ENCODE results near the gene RNF113B. TPM values are rescaled to one million over a fixed set of nuclear protein-coding genes. Genes with fewer than 3 reads are reported as not detected.

The RNF113B gene
- total RNA-seq, 1 donor from 2014 or later, result not detected

DNA sequence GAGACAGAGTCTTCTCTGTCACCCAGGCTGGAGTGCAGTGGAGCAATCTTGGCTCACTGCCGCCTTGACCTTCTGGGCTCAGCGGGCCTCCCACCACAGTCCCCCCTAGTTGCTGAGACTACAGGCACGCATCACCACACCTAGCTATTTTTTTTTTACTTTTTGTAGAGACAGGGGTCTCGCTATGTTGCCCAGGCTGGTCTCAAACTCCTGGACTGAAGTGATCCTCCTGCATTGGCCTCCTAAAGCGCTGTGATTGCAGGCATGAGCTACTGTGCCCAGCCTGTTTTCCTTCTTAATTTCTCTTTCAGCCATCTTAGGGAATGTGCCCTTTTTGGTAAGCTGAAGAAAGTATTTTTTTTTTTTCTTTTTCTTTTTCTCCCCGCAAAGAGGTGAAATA is 42.6 kb upstream of the RNF113B start:
- peaks cover 2 to 13% (median 3%) of the 10 kb centered on the region in 3 donors for H3K4me1 ChIP-seq (ENCODE audit: control insufficient read depth in 3 of 3, insufficient read depth in 3 of 3, low read length in 3 of 3)
- H3K9ac ChIP-seq (ENCODE audit: low read depth in 1 of 3, low read length in 3 of 3), result no peak overlapping the region
- H3K36me3 ChIP-seq (ENCODE audit: control insufficient read depth in 3 of 3, insufficient read depth in 3 of 3, low read length in 3 of 3), result no peaks in the 10 kb centered on the region
- H3K4me3 ChIP-seq (ENCODE audit: low read length in 3 of 3), result no peak overlapping the region
- no peak overlapping the region for H3K27ac ChIP-seq (ENCODE audit: low read depth, low read length)
- no peaks in the 10 kb centered on the region for H3K9me3 ChIP-seq (ENCODE audit: control insufficient read depth in 3 of 3, low read length in 3 of 3)
- H3K27me3 ChIP-seq (ENCODE audit: control insufficient read depth in 3 of 3, insufficient read depth in 3 of 3, low read length in 3 of 3), result no peaks in the 10 kb centered on the region

DNA sequence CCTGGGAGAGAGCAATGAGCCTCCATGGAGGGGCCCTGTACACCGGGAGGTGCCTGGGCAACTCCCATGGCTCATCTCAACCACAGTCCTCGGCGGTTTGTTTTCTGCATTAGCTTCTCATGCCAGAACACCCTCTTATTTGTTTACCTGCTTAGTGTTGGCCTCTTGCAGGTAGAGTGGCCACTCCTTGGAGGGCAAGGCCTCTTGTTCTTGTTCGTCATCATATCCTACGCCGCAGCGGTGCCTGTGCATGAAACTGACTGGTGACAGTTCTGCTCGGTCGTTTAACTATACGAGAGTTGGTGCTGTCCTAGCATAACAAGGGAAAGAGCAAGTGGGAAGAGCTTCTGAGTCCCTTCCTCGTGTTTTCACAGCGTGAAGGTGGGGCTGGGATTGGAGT is 40.5 kb upstream of the RNF113B start:
- H3K27ac ChIP-seq (ENCODE audit: low read depth, low read length), result no peak overlapping the region
- H3K9ac ChIP-seq (ENCODE audit: low read depth in 1 of 3, low read length in 3 of 3), result no peak overlapping the region
- no peaks in the 10 kb centered on the region for H3K9me3 ChIP-seq (ENCODE audit: control insufficient read depth in 3 of 3, low read length in 3 of 3)
- H3K4me1 ChIP-seq (ENCODE audit: control insufficient read depth in 3 of 3, insufficient read depth in 3 of 3, low read length in 3 of 3), result peaks cover 8 to 20% (median 12%) of the 10 kb centered on the region in 3 donors
- no peaks in the 10 kb centered on the region for H3K27me3 ChIP-seq (ENCODE audit: control insufficient read depth in 3 of 3, insufficient read depth in 3 of 3, low read length in 3 of 3)
- H3K4me3 ChIP-seq (ENCODE audit: low read length in 3 of 3), result no peak overlapping the region
- no peaks in the 10 kb centered on the region for H3K36me3 ChIP-seq (ENCODE audit: control insufficient read depth in 3 of 3, insufficient read depth in 3 of 3, low read length in 3 of 3)

DNA sequence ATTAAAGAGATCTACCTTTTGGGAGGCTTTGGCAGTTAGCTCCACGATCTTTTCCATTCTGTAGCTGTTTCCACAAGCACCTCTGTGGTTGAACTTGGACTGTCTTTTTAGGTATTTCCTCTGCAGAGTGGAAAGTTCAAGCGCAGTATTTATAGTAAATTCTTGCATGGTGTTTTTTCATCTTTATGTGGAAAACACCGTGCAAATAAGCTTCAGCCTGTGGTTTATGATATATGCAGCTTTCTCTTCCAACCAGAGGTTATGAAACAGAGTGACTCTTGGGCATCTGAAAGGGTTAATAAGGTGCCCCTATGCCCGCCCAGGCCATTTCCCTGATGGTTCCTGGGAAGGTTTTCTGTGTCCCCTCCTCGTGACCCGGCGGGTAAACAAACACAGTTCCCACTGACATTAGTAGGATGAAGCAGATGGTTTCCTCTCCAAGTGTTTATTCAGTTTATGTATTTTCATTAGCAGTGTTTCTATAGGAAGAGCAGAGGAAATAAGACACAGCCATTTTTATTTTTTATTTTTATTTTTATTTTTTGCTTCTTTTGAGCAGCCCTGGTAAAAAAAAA is 39.7 kb upstream of the RNF113B start:
- no peak overlapping the region for H3K9ac ChIP-seq (ENCODE audit: low read depth in 1 of 3, low read length in 3 of 3)

DNA sequence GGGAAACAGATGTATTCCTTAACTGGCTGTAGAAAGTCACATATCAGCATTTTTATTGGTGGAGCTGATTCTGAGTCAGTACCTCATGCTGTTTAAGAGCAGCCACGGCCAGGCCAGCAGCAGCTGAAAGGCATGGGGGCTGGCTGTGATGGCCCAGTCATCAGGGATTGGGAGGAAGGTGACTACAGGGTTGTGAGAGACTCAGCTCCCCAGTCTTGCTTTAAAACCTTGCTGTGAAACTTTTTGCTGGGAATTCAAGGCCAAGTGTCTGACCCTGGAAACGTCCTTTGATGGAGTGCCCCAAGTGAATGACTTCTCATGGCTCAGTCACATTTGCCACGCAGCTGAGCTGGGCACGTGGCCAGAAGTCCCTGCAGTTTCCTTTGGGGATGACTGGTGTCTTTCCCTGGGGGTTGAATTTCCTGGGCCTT is 39.1 kb upstream of the RNF113B start:
- Histone ChIP-seq H3K4me1 (ENCODE audit: control insufficient read depth in 3 of 3, insufficient read depth in 3 of 3, low read length in 3 of 3) (peaks cover 8 to 14% (median 12%) of the 10 kb centered on the region in 3 donors), H3K9ac (ENCODE audit: low read depth in 1 of 3, low read length in 3 of 3) (no peak overlapping the region), H3K4me3 (ENCODE audit: low read length in 3 of 3) (no peak overlapping the region), H3K27me3 (ENCODE audit: control insufficient read depth in 3 of 3, insufficient read depth in 3 of 3, low read length in 3 of 3) (no peaks in the 10 kb centered on the region), H3K27ac (ENCODE audit: low read depth, low read length) (no peak overlapping the region), H3K36me3 (ENCODE audit: control insufficient read depth in 3 of 3, insufficient read depth in 3 of 3, low read length in 3 of 3) (no peaks in the 10 kb centered on the region), H3K9me3 (ENCODE audit: control insufficient read depth in 3 of 3, low read length in 3 of 3) (no peaks in the 10 kb centered on the region)

More for the DNA sequence above, 39.7 kb upstream of the RNF113B start:
- H3K4me1 ChIP-seq (ENCODE audit: control insufficient read depth in 3 of 3, insufficient read depth in 3 of 3, low read length in 3 of 3), result peaks cover 8 to 16% (median 12%) of the 10 kb centered on the region in 3 donors
- H3K9me3 ChIP-seq (ENCODE audit: control insufficient read depth in 3 of 3, low read length in 3 of 3), result no peaks in the 10 kb centered on the region
- no peaks in the 10 kb centered on the region for H3K27me3 ChIP-seq (ENCODE audit: control insufficient read depth in 3 of 3, insufficient read depth in 3 of 3, low read length in 3 of 3)
- no peak overlapping the region for H3K4me3 ChIP-seq (ENCODE audit: low read length in 3 of 3)
- H3K36me3 ChIP-seq (ENCODE audit: control insufficient read depth in 3 of 3, insufficient read depth in 3 of 3, low read length in 3 of 3), result no peaks in the 10 kb centered on the region
- no peak overlapping the region for H3K27ac ChIP-seq (ENCODE audit: low read depth, low read length)

DNA sequence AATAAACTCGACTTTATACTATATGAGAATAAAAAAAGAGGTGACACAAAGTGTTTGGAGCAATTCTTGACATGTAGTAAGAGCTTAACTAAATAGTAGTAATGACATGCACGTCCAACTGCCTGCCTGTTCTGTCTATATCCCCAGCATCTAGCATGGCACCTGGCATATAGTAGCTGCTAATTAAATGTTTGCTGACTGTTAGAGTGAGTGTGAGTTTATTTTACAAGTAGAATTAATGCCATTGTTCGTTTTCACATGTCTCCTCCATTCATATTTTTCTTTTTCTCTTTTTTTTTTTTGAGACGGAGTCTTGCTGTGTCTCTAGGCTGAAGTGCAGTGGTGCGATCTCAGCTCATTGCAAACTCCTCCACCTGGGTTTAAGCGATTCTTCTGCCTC is 38.4 kb upstream of the RNF113B start:
- Histone ChIP-seq H3K4me1 (ENCODE audit: control insufficient read depth in 3 of 3, insufficient read depth in 3 of 3, low read length in 3 of 3) (peaks cover 8 to 14% (median 12%) of the 10 kb centered on the region in 3 donors), H3K9ac (ENCODE audit: low read depth in 1 of 3, low read length in 3 of 3) (no peak overlapping the region), H3K36me3 (ENCODE audit: control insufficient read depth in 3 of 3, insufficient read depth in 3 of 3, low read length in 3 of 3) (no peaks in the 10 kb centered on the region), H3K27me3 (ENCODE audit: control insufficient read depth in 3 of 3, insufficient read depth in 3 of 3, low read length in 3 of 3) (no peaks in the 10 kb centered on the region), H3K4me3 (ENCODE audit: low read length in 3 of 3) (no peak overlapping the region), H3K9me3 (ENCODE audit: control insufficient read depth in 3 of 3, low read length in 3 of 3) (no peaks in the 10 kb centered on the region), H3K27ac (ENCODE audit: low read depth, low read length) (no peak overlapping the region)

DNA sequence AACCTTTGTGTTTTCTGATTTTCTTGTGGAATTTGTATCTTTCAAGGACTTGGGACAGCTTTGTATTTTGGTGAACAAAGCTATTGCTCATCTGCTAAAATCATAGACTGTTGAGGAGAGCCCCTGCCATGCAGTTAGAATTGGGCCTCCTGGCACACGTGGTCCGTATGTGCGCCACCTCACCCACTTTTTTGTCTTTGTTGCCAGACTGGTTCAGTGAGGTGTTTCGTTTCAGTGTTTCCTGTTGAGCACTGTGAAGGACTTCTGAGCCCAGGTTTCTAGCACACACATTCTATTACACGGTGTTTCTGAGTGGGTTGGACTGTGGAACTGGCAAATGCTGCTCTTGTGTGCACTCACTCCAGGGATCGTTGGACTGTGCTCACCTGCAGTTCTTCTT is 37.6 kb upstream of the RNF113B start:
- Histone ChIP-seq H3K9ac (ENCODE audit: low read depth in 1 of 3, low read length in 3 of 3) (no peak overlapping the region), H3K4me3 (ENCODE audit: low read length in 3 of 3) (no peak overlapping the region), H3K9me3 (ENCODE audit: control insufficient read depth in 3 of 3, low read length in 3 of 3) (no peaks in the 10 kb centered on the region), H3K4me1 (ENCODE audit: control insufficient read depth in 3 of 3, insufficient read depth in 3 of 3, low read length in 3 of 3) (peaks cover 8 to 14% (median 12%) of the 10 kb centered on the region in 3 donors), H3K36me3 (ENCODE audit: control insufficient read depth in 3 of 3, insufficient read depth in 3 of 3, low read length in 3 of 3) (no peaks in the 10 kb centered on the region), H3K27me3 (ENCODE audit: control insufficient read depth in 3 of 3, insufficient read depth in 3 of 3, low read length in 3 of 3) (no peaks in the 10 kb centered on the region), H3K27ac (ENCODE audit: low read depth, low read length) (no peak overlapping the region)

DNA sequence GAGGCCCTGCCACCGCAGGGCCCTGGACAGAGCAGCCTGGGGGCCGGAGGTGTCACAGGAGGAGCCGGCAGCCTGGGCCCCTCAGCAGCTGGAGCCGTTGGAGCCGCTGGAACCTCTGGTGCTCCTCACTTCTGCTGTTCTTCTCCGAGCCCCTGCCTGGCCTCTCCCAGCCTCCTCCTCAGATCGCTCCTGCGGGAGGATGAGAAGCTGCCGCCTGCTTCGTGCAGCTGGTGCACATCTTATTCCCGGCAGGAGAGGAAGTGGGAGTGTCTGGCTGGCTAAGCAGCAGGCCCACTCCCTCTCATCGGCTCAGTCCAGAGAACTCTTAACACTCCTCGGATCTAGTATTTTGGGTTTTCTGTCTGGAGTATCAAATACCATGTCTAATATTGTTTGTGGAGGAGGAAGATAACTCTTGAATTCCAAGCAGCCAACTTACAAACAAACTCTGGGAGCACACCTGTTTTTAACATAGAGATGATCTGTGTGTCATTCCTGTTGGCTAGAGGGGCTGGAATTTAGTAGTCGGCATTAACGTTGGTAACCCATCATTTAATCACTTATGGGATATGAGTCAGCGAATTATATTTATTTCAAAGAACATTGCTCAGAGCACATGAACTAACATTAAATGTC is 37.1 kb upstream of the RNF113B start:
- H3K4me1 ChIP-seq (ENCODE audit: control insufficient read depth in 3 of 3, insufficient read depth in 3 of 3, low read length in 3 of 3), result peaks cover 8 to 14% (median 12%) of the 10 kb centered on the region in 3 donors
- H3K27me3 ChIP-seq (ENCODE audit: control insufficient read depth in 3 of 3, insufficient read depth in 3 of 3, low read length in 3 of 3), result no peaks in the 10 kb centered on the region
- H3K4me3 ChIP-seq (ENCODE audit: low read length in 3 of 3), result no peak overlapping the region
- H3K9me3 ChIP-seq (ENCODE audit: control insufficient read depth in 3 of 3, low read length in 3 of 3), result no peaks in the 10 kb centered on the region
- no peak overlapping the region for H3K9ac ChIP-seq (ENCODE audit: low read depth in 1 of 3, low read length in 3 of 3)
- no peaks in the 10 kb centered on the region for H3K36me3 ChIP-seq (ENCODE audit: control insufficient read depth in 3 of 3, insufficient read depth in 3 of 3, low read length in 3 of 3)
- no peak overlapping the region for H3K27ac ChIP-seq (ENCODE audit: low read depth, low read length)

DNA sequence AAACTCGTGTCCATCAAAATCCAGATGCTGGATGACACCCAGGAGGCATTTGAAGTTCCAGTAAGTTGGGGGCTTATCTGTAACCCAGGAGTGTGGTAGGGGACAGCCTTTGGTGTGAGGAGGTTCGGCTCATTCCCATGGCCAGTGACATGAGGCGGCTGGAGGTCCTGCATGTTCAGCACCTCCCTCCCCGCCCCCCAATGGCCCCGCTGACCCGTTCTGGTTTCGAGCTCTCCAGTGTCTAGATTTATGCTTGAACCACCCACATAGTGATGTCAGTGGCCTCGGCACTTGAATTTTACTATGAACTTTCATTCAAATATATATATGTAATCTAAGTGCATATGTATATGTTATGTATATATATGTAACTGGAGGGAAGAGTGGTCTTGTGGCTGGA is 36.3 kb upstream of the RNF113B start:
- H3K9ac ChIP-seq (ENCODE audit: low read depth in 1 of 3, low read length in 3 of 3), result no peak overlapping the region
- no peak overlapping the region for H3K27ac ChIP-seq (ENCODE audit: low read depth, low read length)
- H3K27me3 ChIP-seq (ENCODE audit: control insufficient read depth in 3 of 3, insufficient read depth in 3 of 3, low read length in 3 of 3), result no peaks in the 10 kb centered on the region
- no peaks in the 10 kb centered on the region for H3K9me3 ChIP-seq (ENCODE audit: control insufficient read depth in 3 of 3, low read length in 3 of 3)
- peaks cover 8 to 14% (median 12%) of the 10 kb centered on the region in 3 donors for H3K4me1 ChIP-seq (ENCODE audit: control insufficient read depth in 3 of 3, insufficient read depth in 3 of 3, low read length in 3 of 3)
- no peaks in the 10 kb centered on the region for H3K36me3 ChIP-seq (ENCODE audit: control insufficient read depth in 3 of 3, insufficient read depth in 3 of 3, low read length in 3 of 3)
- no peak overlapping the region for H3K4me3 ChIP-seq (ENCODE audit: low read length in 3 of 3)

DNA sequence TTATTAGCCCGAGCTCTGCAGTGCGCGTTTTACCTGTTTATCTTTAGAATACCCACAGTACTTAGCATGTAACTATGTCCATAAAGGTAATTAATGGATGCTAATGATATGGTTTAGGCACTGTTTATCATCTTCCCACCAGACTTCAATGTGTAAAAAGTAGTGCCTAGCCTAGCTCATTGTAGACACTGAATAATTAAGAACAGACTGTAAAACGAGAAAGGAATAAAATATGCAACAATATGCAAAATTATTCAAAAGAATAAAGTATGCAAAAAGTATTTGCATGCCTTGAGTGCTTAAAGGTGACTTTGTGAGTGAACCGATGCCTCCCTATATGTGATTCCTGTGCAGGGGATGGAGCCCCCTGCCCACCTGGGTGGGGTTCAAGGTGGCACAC is 35.7 kb upstream of the RNF113B start:
- Histone ChIP-seq H3K27me3 (ENCODE audit: control insufficient read depth in 3 of 3, insufficient read depth in 3 of 3, low read length in 3 of 3) (no peaks in the 10 kb centered on the region), H3K36me3 (ENCODE audit: control insufficient read depth in 3 of 3, insufficient read depth in 3 of 3, low read length in 3 of 3) (no peaks in the 10 kb centered on the region), H3K4me3 (ENCODE audit: low read length in 3 of 3) (no peak overlapping the region), H3K27ac (ENCODE audit: low read depth, low read length) (no peak overlapping the region), H3K9ac (ENCODE audit: low read depth in 1 of 3, low read length in 3 of 3) (no peak overlapping the region), H3K9me3 (ENCODE audit: control insufficient read depth in 3 of 3, low read length in 3 of 3) (no peaks in the 10 kb centered on the region), H3K4me1 (ENCODE audit: control insufficient read depth in 3 of 3, insufficient read depth in 3 of 3, low read length in 3 of 3) (peaks cover 8 to 14% (median 12%) of the 10 kb centered on the region in 3 donors)

DNA sequence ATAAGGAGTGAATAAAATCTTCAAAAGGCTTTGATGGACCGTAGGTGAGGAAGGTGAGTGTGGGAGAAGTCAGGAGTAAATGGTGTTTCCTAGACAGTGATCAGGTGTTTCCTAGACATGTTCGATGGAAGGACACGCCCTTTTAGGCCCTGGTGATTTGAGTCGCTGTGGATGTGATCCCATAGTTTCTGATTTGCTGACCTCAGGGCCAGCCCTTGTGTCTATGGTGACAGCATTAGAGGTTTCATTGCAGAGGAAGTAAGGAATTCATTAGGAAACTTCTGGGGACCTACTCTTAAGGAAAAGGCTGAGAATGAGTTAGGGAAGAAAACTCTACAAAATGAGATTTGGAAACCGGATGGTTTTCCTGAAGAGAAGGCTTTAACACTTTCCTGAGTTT is 31.5 kb upstream of the RNF113B start:
- Histone ChIP-seq H3K36me3 (ENCODE audit: control insufficient read depth in 3 of 3, insufficient read depth in 3 of 3, low read length in 3 of 3) (no peaks in the 10 kb centered on the region), H3K27me3 (ENCODE audit: control insufficient read depth in 3 of 3, insufficient read depth in 3 of 3, low read length in 3 of 3) (no peaks in the 10 kb centered on the region), H3K4me3 (ENCODE audit: low read length in 3 of 3) (no peak overlapping the region), H3K4me1 (ENCODE audit: control insufficient read depth in 3 of 3, insufficient read depth in 3 of 3, low read length in 3 of 3) (peaks cover 2 to 3% (median 2%) of the 10 kb centered on the region in 3 donors), H3K27ac (ENCODE audit: low read depth, low read length) (no peak overlapping the region), H3K9me3 (ENCODE audit: control insufficient read depth in 3 of 3, low read length in 3 of 3) (peaks cover 0 to 6% (median 3%) of the 10 kb centered on the region in 3 donors), H3K9ac (ENCODE audit: low read depth in 1 of 3, low read length in 3 of 3) (no peak overlapping the region)

All from skeletal muscle tissue (tissue), 4 donors.